Activated T-cell treated with anti-CD3 and anti-CD28 coated beads for 24 hours (primary cell): Measurements from ENCODE around the gene SERPINB4.

Experiments used
- DNase-seq: peaks from one replicate; pipeline ENCODE4 v3.0.0-alpha.2; 2020; ENCODE audit warnings: low read depth

The SERPINB4 gene

GRCh38 chr18:63627819-63628218 is 16.2 kb downstream of the SERPINB4 start:
- DNase-seq = no peak

GRCh38 chr18:63626431-63626830 is 17.6 kb downstream of the SERPINB4 start:
- DNase-seq = no peak

- DNase-seq = no peak
Measured at GRCh38 chr18:63624863-63625262, 19.2 kb downstream of the SERPINB4 start.

GRCh38 chr18:63619661-63620060 is 24.4 kb downstream of the SERPINB4 start:
- DNase-seq = no peak

GRCh38 chr18:63617915-63618234 is 26.2 kb downstream of the SERPINB4 start:
- DNase-seq = no peak

- no peak for DNase-seq
Measured at GRCh38 chr18:63617049-63617914, 26.8 kb downstream of the SERPINB4 start.

GRCh38 chr18:63613420-63613819 is 30.6 kb downstream of the SERPINB4 start:
- DNase-seq = no peak

- DNase-seq = no peak
Measured at GRCh38 chr18:63606526-63606925, 37.5 kb downstream of the SERPINB4 start.

- DNase-seq = no peak
Measured at GRCh38 chr18:63604791-63605567, 39.1 kb downstream of the SERPINB4 start.

- DNase-seq = no peak
Measured at GRCh38 chr18:63603772-63604171, 40.3 kb downstream of the SERPINB4 start.

GRCh38 chr18:63603355-63603754 is 40.7 kb downstream of the SERPINB4 start:
- no peak for DNase-seq

GRCh38 chr18:63596964-63597363 is 47.1 kb downstream of the SERPINB4 start:
- no peak for DNase-seq

GRCh38 chr18:63592471-63592870 is 51.6 kb downstream of the SERPINB4 start:
- DNase-seq = no peak

GRCh38 chr18:63591725-63592124 is 52.3 kb downstream of the SERPINB4 start:
- no peak for DNase-seq

GRCh38 chr18:63590966-63591695 is 52.9 kb downstream of the SERPINB4 start:
- no peak for DNase-seq

- no peak for DNase-seq
Measured at GRCh38 chr18:63590373-63590772, 53.7 kb downstream of the SERPINB4 start.

- no peak for DNase-seq
Measured at GRCh38 chr18:63588909-63589308, 55.1 kb downstream of the SERPINB4 start.
